ENCODE data around the gene ITPA. TPM values are rescaled to one million over a fixed set of nuclear protein-coding genes. Genes with fewer than 3 reads are reported as not detected.
"Not testable (repeated sequence)": the region's sequence is repeated elsewhere in the genome, so short reads cannot be mapped to it uniquely, and the experiment has no call there.

ITPA gene
- total RNA-seq, 1 experiment from 2014 or later: 80.9 TPM

- DNase-seq (ENCODE audit: low read depth): no peak
These were observed 9.1 kb upstream of the ITPA start for GRCh38 chr20:3199976-3200755.

GRCh38 chr20:3202965-3203314 is 6.4 kb upstream of the ITPA start:
- DNase-seq (ENCODE audit: low read depth): no peak

DNA sequence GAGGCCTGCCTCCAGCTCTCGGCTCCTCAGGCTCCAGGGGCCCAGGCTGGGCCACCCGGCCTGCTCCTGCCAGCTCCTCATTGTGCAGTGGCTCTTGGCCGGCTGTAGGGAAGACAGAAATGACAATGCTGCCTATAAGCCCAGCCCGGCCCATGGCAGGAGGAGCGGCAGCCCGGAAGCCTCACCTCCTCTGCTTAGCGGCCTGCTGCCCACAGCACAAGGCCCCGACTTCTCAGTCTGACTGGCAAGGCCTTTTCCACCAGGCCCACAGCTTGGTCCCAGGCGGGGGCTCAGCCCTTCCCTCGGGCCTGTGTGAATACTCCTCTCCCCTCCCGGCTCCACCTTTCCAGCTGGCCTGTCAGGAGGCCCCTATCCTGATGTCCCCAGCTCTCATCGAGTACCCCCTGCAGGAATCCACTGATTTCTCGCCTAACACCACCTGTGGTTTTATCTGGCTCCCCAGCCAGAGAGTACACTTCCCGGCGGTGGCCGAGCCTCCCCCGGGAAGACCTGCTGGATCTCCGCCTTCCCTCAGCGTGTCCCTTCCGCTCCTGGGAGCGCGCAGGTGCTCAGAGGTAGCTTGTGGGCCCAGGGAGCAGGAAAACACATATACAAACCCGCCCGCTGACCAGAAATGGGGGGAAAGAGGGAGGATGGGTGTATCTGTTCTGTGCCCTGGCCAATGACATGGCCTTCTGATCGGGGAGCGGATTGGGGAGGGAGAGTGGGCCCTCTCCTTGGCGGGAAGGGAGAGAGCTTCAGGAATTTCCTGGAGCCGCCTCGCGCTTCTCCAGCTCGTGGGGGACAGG is 5.8 kb upstream of the ITPA start:
- DNase-seq (ENCODE audit: low read depth): peak; percentile 55

GRCh38 chr20:3204124-3204794 is 5.0 kb upstream of the ITPA start, which contains the start of gene DDRGK1:
Gene DDRGK1, minus strand, starts transcription at chr20:3204682. Its CDS starts 55 bp downstream, at chr20:3204627.
- DNase-seq (ENCODE audit: low read depth): peak; percentile 82

DNA sequence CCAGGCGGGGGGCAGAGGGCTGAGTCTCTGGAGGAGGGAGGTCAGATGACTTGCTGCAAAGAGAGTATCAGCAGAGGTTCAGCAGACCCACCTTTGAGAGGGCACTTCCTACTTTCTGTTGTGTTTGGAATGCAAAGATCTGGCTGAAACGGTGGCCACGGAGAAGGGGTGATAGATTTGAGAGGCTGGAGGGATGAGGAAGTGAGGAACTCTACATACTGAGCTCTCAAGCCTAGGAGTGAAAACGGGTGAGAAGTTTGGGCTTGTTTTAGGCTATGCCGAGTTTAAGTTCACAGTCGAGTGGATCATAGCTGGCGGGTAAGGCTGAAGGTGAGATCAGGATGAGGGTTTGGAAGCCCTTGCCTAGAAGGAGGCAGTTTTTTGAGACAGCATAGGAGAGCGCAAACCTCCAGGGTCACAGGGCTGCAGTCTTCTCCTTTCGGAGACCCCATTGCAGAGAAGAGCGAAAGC is 477 bp upstream of the ITPA start:
- peak; percentile 32 for DNase-seq (ENCODE audit: low read depth)

DNA sequence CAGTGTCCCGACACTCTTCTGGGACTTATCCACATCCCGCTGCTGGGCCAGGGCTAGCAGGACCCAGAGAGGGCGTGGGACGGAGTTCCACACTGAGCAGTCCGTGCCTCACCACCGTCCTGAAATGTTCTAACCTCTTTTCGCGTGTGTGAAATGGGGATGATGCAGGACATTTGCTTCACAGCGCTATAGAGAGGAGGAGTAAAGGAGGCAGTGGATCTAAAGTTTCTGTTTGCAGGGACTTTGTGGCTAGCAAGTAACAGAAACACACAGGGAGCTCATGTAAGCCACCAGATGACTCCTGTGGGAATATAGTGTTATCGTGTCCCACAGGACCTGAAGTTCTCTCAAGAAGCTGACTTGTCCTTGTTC is 634 bp downstream of the ITPA start:
- no peak for DNase-seq (ENCODE audit: low read depth)

- no peak for DNase-seq (ENCODE audit: low read depth)
These were observed 1.0 kb downstream of the ITPA start for GRCh38 chr20:3210346-3210745.

DNA sequence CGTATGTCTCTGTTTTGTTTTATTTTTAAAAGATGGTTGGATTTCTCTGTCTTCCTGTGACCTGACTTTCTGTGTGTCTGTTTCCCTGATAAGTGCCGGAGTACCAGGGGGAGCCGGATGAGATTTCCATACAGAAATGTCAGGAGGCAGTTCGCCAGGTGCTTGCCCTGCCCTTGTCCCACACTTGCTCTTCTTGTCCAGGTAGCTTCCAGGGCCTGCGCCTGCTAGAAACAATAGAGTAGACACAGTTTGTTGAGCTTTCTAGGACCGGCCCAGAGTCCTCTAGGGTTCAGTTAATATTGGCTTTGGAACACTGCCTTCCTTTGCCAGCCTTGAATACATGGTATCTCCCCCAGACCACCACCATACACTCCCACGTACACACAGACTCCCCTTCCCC is 3.9 kb downstream of the ITPA start:
- DNase-seq (ENCODE audit: low read depth): no peak

- DNase-seq (ENCODE audit: low read depth): not testable (repeated sequence)
These were observed 6.1 kb downstream of the ITPA start for GRCh38 chr20:3215359-3215917.

DNA sequence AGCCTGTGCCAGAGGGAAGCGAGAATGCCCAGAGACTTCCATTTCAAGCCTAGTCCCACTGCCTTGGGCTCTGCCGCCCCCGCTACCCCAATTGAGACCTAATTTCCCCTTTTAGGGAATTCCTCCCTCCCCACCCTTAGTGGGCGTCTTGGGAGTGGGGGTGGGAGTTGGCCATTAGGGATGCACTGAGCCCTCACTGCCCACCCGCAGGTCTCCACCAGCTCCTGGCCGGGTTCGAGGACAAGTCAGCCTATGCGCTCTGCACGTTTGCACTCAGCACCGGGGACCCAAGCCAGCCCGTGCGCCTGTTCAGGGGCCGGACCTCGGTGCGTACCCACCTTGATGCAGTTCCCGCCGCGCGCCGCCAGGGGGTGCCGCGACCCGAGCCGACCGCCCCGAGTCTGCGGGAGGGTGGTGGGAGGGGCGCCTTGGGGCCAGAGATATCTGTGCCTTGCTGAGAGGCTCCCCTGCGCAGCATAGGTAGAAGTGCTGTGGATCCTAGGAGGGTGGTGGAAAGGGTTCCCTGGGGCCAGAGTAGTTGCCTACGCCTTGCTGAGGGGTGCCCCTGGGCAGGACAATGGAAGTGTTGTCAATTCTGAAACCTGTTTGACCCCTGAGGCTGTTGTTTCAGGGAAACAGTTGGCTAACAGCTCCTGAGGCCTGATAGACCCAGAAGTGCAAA is 9.2 kb downstream of the ITPA start:
- no peak for DNase-seq (ENCODE audit: low read depth)

- no peak for DNase-seq (ENCODE audit: low read depth)
These were observed 12.3 kb downstream of the ITPA start for GRCh38 chr20:3221398-3222226.

- DNase-seq (ENCODE audit: low read depth): no peak
These were observed 13.6 kb downstream of the ITPA start for GRCh38 chr20:3222635-3223600.

DNA sequence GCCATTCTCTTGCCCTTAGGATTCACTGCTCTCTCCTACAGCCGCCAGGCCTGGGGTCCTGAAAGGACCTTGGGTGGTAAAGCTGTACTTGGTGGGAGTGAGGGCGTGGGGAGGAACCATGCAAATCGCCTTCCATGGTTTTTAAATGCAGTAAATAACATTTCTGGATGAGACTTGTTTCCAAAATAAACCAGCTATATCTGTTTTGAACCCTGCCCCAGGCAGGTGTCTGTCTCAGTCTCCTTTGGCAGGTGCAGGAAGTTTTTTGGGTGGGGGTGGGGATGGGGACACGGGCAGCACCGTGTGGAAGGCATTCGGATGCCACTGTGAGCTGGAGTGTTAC is 14.3 kb downstream of the ITPA start:
- no peak for DNase-seq (ENCODE audit: low read depth)

- DNase-seq (ENCODE audit: low read depth): no peak
These were observed 14.8 kb downstream of the ITPA start for GRCh38 chr20:3223994-3224680.

DNA sequence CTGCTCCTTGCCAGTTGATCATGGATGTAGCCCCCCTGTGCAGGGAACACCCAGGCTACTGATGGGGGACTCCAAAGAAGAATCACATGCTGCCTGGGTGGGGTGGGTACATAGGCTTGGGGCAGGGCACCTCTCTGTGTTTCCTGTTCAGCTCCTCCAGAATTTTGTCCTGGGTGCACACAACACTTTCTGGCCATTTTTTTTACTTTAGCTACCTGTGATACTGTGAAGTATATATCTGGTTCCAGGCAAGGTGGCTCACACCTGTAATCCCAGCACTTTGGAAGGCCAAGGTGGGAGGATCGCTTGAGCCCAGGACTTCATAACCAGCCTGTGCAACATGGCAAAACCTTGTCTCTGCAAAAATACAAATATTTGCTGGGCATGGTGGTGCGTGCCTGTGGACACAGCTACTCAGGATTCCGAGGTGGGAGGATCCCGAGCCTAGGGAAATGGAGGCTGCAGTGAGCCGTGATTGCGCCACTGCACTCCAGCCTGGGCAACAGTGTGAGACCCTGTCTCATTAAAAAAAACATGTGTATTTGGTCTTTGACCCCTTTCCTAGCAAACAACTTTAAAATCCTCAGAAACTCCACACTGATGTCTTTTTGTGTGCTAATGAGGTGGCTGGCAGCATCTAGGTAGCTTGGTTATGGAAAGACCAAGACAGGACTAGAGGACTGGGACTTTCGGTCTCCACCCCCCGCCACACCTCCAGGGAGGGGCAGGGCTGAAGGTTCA is 15.6 kb downstream of the ITPA start:
- peak; percentile 42 for DNase-seq (ENCODE audit: low read depth)

- DNase-seq (ENCODE audit: low read depth): no peak
These were observed 16.8 kb downstream of the ITPA start for GRCh38 chr20:3226093-3226492.

DNA sequence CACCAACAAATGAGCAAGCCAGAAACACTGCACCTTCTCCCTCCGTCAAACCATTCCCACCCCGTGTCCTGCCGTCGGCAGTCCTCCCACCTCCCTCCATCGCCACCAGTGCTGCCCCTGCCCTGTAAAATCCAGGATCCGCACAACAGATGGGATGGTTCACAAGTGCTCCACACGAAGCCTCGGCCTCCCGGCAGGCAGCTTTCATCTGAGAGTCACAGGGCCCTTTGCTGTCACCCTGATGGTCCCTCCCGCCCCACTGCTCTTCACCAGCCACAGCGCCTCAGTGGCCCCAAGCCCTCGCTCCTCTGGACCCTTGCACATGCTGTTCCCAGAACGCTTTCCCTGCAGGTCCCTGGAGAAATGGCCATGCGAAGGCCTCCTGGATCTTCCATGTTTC is 17.6 kb downstream of the ITPA start:
- no peak for DNase-seq (ENCODE audit: low read depth)

DNA sequence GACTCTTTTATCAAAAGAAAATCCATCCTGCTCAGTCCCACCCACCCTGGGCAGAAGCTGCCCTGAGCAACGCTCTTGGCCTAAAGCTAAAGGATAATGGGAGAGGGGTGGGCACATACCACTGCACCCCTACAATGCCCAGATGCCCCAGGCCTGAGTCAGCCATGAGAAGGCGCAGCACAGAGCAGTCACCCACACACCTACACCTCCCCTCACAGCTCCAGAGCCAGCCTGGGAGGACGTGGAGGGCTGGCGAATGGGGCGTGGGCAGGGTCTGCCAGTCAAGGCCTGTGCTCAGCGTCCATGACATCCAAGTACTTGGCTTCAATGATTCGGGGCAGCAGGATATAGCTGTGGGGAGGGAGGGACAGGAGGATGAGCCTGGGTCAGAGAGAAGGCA is 18.2 kb downstream of the ITPA start:
- DNase-seq (ENCODE audit: low read depth): no peak

Measured in M059J (cell line).